ENCODE data around the gene IMMP2L. TPM values are rescaled to one million over a fixed set of nuclear protein-coding genes. Genes with fewer than 3 reads are reported as not detected.

IMMP2L gene
- total RNA-seq, 1 donor from 2014 or later, result 11.2 TPM

DNA sequence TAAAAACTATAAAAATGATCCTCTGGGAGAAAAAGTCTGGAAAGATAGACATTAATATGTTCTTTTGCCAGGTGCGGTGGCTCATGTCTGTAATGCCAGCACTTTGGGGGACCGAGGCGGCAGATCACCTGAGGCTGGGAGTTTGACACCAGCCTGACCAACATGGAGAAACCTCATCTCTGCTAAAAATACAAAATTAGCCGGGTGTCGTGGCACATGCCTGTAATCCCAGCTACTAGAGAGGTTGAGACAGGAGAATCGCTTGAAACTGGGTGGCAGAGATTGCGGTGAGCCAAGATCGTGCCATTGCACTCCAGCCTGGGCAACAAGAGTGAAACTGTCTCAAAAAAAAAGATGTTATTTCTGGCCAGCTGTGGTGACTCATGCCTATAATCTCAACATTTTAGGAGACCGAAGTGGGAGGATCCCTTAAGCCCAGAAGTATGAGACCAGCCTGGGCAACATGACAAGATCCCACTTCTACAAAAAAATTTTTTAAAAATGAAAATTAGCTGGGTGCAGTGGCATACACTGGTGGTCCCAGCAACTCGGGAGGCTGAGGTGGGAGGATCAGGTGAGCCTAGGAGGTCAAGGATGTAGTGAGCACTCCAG, 573.3 kb downstream of the IMMP2L start:
- Mint-ChIP-seq H3K4me3 (ENCODE audit: unreplicated experiment) (no peak overlapping the region), H3K9me3 (ENCODE audit: unreplicated experiment) (no peaks in the 10 kb centered on the region), H3K27ac (ENCODE audit: unreplicated experiment) (no peak overlapping the region), H3K4me1 (ENCODE audit: unreplicated experiment) (no peaks in the 10 kb centered on the region), H3K27me3 (ENCODE audit: unreplicated experiment) (no peaks in the 10 kb centered on the region), H3K36me3 (ENCODE audit: low read depth, unreplicated experiment) (no peaks in the 10 kb centered on the region)
- no peak for DNase-seq (ENCODE audit: low spot score)
- TF ChIP-seq CTCF (IDR thresholded peaks at IDR 0.05; ENCODE audit: unreplicated experiment), result no peak

DNA sequence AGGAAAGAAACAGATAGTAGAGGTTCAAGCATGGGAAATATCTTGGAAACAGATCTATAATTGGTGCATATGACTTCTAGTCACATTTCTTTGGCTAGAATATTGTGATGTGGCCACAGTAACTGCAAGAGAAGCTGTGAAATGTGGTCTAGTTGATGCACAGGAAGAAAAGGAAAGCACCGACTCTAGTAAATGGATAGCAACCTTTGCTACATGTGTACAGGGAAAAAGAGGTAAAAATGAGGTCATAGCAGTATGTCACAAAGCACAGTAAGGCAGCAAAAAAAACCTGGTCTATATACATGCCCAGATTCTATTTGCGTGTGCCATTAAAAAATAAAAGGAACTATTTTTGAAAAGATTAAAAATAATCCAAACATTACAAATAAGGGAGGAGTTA, 573.9 kb downstream of the IMMP2L start:
- no peak for TF ChIP-seq CTCF (IDR thresholded peaks at IDR 0.05; ENCODE audit: unreplicated experiment)
- no peak for DNase-seq (ENCODE audit: low spot score)
- H3K9me3 Mint-ChIP-seq (ENCODE audit: unreplicated experiment), result no peaks in the 10 kb centered on the region
- no peak overlapping the region for H3K4me3 Mint-ChIP-seq (ENCODE audit: unreplicated experiment)
- H3K27ac Mint-ChIP-seq (ENCODE audit: unreplicated experiment), result no peak overlapping the region
- no peaks in the 10 kb centered on the region for H3K27me3 Mint-ChIP-seq (ENCODE audit: unreplicated experiment)
- no peaks in the 10 kb centered on the region for H3K36me3 Mint-ChIP-seq (ENCODE audit: low read depth, unreplicated experiment)
- no peaks in the 10 kb centered on the region for H3K4me1 Mint-ChIP-seq (ENCODE audit: unreplicated experiment)

- Mint-ChIP-seq H3K36me3 (ENCODE audit: low read depth, unreplicated experiment) (no peaks in the 10 kb centered on the region), H3K27ac (ENCODE audit: unreplicated experiment) (no peak overlapping the region), H3K4me3 (ENCODE audit: unreplicated experiment) (no peak overlapping the region), H3K27me3 (ENCODE audit: unreplicated experiment) (no peaks in the 10 kb centered on the region), H3K4me1 (ENCODE audit: unreplicated experiment) (no peaks in the 10 kb centered on the region), H3K9me3 (ENCODE audit: unreplicated experiment) (no peaks in the 10 kb centered on the region)
- TF ChIP-seq CTCF (IDR thresholded peaks at IDR 0.05; ENCODE audit: unreplicated experiment), result no peak
- no peak for DNase-seq (ENCODE audit: low spot score)
These were observed 575.1 kb downstream of the IMMP2L start for GRCh38 chr7:110987127-110987693.

DNA sequence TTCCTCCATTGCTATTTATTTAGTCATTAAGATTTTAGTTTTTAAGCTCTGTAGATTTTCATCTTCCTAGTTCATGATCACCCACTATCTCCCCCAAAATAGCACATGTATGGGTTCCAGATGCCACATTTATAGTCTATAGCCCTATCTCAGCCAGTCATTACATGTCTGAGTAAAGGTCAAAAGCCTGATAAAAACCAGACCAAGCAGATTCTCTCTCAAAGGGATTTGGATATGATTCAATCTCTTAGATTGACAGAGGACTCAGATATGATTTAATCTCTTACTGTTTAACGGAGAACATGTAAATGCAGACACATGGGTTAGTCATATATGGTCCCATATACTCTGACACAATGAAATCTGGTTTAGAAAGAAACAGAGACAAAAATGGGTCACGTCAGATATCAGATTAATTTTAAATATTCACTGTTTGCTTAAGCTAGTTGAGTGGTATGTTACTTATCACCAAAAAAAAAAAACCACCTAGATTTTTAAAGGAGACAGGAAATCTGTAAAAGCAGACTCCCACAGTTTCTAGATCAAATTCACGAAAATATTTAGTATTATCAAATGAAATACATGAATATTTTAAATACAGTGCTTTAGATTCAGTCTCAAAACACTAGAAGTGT, 578.4 kb downstream of the IMMP2L start:
- H3K27ac Mint-ChIP-seq (ENCODE audit: unreplicated experiment), result no peak overlapping the region
- no peak for DNase-seq (ENCODE audit: low spot score)
- no peaks in the 10 kb centered on the region for H3K36me3 Mint-ChIP-seq (ENCODE audit: low read depth, unreplicated experiment)
- H3K27me3 Mint-ChIP-seq (ENCODE audit: unreplicated experiment), result no peaks in the 10 kb centered on the region
- H3K9me3 Mint-ChIP-seq (ENCODE audit: unreplicated experiment), result no peaks in the 10 kb centered on the region
- no peaks in the 10 kb centered on the region for H3K4me1 Mint-ChIP-seq (ENCODE audit: unreplicated experiment)
- no peak for TF ChIP-seq CTCF (IDR thresholded peaks at IDR 0.05; ENCODE audit: unreplicated experiment)
- no peak overlapping the region for H3K4me3 Mint-ChIP-seq (ENCODE audit: unreplicated experiment)

DNA sequence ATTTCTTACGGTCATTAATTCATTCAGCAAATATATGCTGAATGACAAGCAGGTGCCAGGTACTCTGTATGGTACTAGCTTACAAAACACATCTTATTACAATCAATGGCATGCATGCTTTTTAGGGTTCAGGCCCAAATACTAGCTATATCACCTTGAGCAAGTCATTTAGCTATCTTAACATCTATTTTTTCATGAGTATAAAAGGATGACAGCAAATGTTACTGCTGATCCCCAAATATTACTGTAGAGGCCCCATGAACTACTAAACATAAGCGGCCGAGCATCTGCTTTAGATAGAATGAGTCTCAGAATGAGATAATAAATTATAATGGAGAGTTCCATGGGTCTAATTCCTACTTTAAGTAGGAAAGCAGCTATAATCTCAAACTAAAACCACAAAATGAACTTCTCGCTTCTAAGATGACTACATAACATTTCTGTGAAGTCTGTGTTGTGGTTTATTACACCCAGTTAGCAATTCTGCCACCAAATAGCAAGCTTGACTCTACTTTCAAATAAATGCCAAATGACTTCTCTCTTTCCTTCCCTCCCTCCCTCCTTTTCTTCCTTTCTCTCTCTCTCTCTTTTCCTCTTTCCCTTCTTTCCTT, 585.1 kb downstream of the IMMP2L start:
- Mint-ChIP-seq H3K9me3 (ENCODE audit: unreplicated experiment) (no peaks in the 10 kb centered on the region), H3K27me3 (ENCODE audit: unreplicated experiment) (no peaks in the 10 kb centered on the region), H3K36me3 (ENCODE audit: low read depth, unreplicated experiment) (no peaks in the 10 kb centered on the region), H3K4me1 (ENCODE audit: unreplicated experiment) (peaks cover 3% of the 10 kb centered on the region), H3K4me3 (ENCODE audit: unreplicated experiment) (no peak overlapping the region), H3K27ac (ENCODE audit: unreplicated experiment) (no peak overlapping the region)
- DNase-seq (ENCODE audit: low spot score), result no peak
- TF ChIP-seq CTCF (IDR thresholded peaks at IDR 0.05; ENCODE audit: unreplicated experiment), result no peak
